Measurements from ENCODE around the gene MAGEA3. TPM values are rescaled to one million over a fixed set of nuclear protein-coding genes. Genes with fewer than 3 reads are reported as not detected.
"Not testable (repeated sequence)": the region's sequence is repeated elsewhere in the genome, so short reads cannot be mapped to it uniquely, and the experiment has no call there.

MAGEA3 gene
- total RNA-seq, 4 donors from 2014 or later = not detected

GRCh38 chrX:152725409-152725808 is 26.8 kb downstream of the MAGEA3 start:
- WGBS = 49% methylated on average over 6 of the region's 7 CpGs
- Histone ChIP-seq H3K36me3 (no peaks in the 10 kb centered on the region), H3K4me1 (no peaks in the 10 kb centered on the region), H3K27ac (no peak overlapping the region), H3K9me3 (no peaks in the 10 kb centered on the region), H3K27me3 (no peaks in the 10 kb centered on the region), H3K4me3 (no peak overlapping the region)
- no peak for DNase-seq (ENCODE audit: low spot score in 2 of 2)
- TF ChIP-seq POLR2A (IDR thresholded peaks at IDR 0.05) (no peak), POLR2AphosphoS5 (IDR thresholded peaks at IDR 0.05) (no peak), CTCF (IDR thresholded peaks at IDR 0.05) (no peak), EP300 (IDR thresholded peaks at IDR 0.05) (no peak)

- no peak for TF ChIP-seq POLR2AphosphoS5 (IDR thresholded peaks at IDR 0.05)
- TF ChIP-seq POLR2A (IDR thresholded peaks at IDR 0.05) = no peak
- TF ChIP-seq CTCF (IDR thresholded peaks at IDR 0.05) = no peak
- no peak for TF ChIP-seq EP300 (IDR thresholded peaks at IDR 0.05)
- Histone ChIP-seq H3K36me3 (no peaks in the 10 kb centered on the region), H3K4me3 (no peak within 1 kb of the TSS), H3K27ac (no peak within 1 kb of the TSS), H3K9me3 (no peaks in the 10 kb centered on the region), H3K4me1 (no peaks in the 10 kb centered on the region), H3K27me3 (no peaks in the 10 kb centered on the region)
- DNase-seq (ENCODE audit: low spot score in 2 of 2) = peak in 1 of 2 donors; percentile 48
- WGBS = 92% methylated on average over 12 of the region's 21 CpGs
These were observed 34.8 kb downstream of the MAGEA3 start, which contains the start of the genes CSAG1 and MAGEA12 for GRCh38 chrX:152733261-152733975. Gene CSAG1 (minus strand): TSS chrX:152733721. CDS start chrX:152732460, 1,261 bp downstream. Gene MAGEA12 (plus strand): TSS chrX:152733757. CDS start chrX:152736162, 2,405 bp downstream.

- WGBS = 92% methylated on average over 9 of the region's 22 CpGs
- H3K36me3 ChIP-seq, H3K9me3 ChIP-seq, H3K27ac ChIP-seq, H3K4me1 ChIP-seq, H3K27me3 ChIP-seq, H3K4me3 ChIP-seq: not testable (repeated sequence)
- DNase-seq (ENCODE audit: low spot score in 2 of 2) = peak in 1 of 2 donors; percentile 32
These were observed 35.7 kb downstream of the MAGEA3 start for GRCh38 chrX:152734143-152734858.

GRCh38 chrX:152735101-152735500 is 36.5 kb downstream of the MAGEA3 start:
- DNase-seq (ENCODE audit: low spot score in 2 of 2) = peak in 1 of 2 donors; percentile 32

GRCh38 chrX:152735860-152736511 is 37.4 kb downstream of the MAGEA3 start:
- H3K27me3 ChIP-seq = no peaks in the 10 kb centered on the region
- no peaks in the 10 kb centered on the region for H3K36me3 ChIP-seq
- WGBS = 84% methylated on average over 6 of the region's 12 CpGs
- H3K4me3 ChIP-seq = no peak overlapping the region
- H3K4me1 ChIP-seq = no peaks in the 10 kb centered on the region
- DNase-seq (ENCODE audit: low spot score in 2 of 2) = peak in 1 of 2 donors; percentile 31
- no peak for TF ChIP-seq POLR2A (IDR thresholded peaks at IDR 0.05)
- TF ChIP-seq CTCF (IDR thresholded peaks at IDR 0.05) = no peak
- TF ChIP-seq EP300 (IDR thresholded peaks at IDR 0.05) = no peak
- TF ChIP-seq POLR2AphosphoS5 (IDR thresholded peaks at IDR 0.05) = no peak
- H3K9me3 ChIP-seq = no peaks in the 10 kb centered on the region
- no peak overlapping the region for H3K27ac ChIP-seq

More at GRCh38 chrX:152735101-152735500, 36.5 kb downstream of the MAGEA3 start:
- H3K27ac ChIP-seq = no peak overlapping the region
- no peak overlapping the region for H3K4me3 ChIP-seq
- no peaks in the 10 kb centered on the region for H3K27me3 ChIP-seq
- no peaks in the 10 kb centered on the region for H3K36me3 ChIP-seq
- no CpG with 5 or more reads among the region's 2 CpGs for WGBS
- no peaks in the 10 kb centered on the region for H3K9me3 ChIP-seq
- TF ChIP-seq EP300 (IDR thresholded peaks at IDR 0.05) (no peak), CTCF (IDR thresholded peaks at IDR 0.05) (no peak), POLR2AphosphoS5 (IDR thresholded peaks at IDR 0.05) (no peak), POLR2A (IDR thresholded peaks at IDR 0.05) (no peak)
- H3K4me1 ChIP-seq = no peaks in the 10 kb centered on the region

- H3K9me3 ChIP-seq; H3K27me3 ChIP-seq; H3K36me3 ChIP-seq; H3K4me3 ChIP-seq; DNase-seq (ENCODE audit: low spot score in 2 of 2); H3K27ac ChIP-seq; H3K4me1 ChIP-seq: not testable (repeated sequence)
- WGBS = 79% methylated on average over 9 of the region's 12 CpGs
These were observed 37.9 kb downstream of the MAGEA3 start for GRCh38 chrX:152736528-152736927.

Data from suprapubic skin (tissue), 4 donors.